OCI-LY3 (cell line): ENCODE data around the gene CNTROB.

Experiments
- EZH2phosphoT487 ChIP-seq: fragments of 200-600 bp; shearing (Covaris generic); IDR thresholded peaks from 2 replicates; pipeline ENCODE4 v1.6.1; 2018; ENCODE audit warnings: antibody characterized with exemption, mixed run types, low read depth
- TF ChIP-seq, protein P1 (sequence below): fragments of 200-600, 300-600 bp; sonication (generic); IDR thresholded peaks from 2 replicates; pipeline ENCODE4 v1.5.1; 2014; ENCODE audit warnings: antibody characterized with exemption, low read length, low read depth

DNA sequence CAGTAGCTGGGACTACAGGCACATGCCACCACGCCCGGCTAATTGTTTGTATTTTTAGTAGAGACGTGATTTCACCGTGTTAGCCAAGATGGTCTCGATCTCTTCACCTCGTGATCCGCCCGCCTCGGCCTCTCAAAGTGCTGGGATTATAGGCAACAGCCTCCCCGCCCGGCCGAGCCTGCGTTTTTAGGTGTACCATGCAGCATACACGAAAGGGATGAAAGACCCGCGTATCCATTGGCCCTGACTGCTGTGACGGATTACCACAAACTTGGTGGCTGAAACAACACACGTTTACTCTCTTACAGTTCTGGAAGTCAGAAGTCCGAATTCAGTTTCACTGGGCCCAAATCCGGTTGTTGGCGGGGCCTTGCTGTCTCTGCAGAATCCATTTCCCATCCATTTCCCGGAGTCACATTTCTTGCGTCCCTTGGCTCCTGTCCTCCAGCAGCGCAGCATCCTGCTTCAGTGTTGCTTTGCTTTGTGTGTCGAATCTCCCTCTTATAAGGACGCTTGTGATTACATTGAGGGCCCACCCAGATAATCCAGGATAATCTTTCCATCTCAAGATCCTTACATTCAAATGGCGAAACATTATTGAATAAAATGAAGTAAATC, 62.1 kb downstream of the CNTROB start:
- TF ChIP-seq, protein P1, sequence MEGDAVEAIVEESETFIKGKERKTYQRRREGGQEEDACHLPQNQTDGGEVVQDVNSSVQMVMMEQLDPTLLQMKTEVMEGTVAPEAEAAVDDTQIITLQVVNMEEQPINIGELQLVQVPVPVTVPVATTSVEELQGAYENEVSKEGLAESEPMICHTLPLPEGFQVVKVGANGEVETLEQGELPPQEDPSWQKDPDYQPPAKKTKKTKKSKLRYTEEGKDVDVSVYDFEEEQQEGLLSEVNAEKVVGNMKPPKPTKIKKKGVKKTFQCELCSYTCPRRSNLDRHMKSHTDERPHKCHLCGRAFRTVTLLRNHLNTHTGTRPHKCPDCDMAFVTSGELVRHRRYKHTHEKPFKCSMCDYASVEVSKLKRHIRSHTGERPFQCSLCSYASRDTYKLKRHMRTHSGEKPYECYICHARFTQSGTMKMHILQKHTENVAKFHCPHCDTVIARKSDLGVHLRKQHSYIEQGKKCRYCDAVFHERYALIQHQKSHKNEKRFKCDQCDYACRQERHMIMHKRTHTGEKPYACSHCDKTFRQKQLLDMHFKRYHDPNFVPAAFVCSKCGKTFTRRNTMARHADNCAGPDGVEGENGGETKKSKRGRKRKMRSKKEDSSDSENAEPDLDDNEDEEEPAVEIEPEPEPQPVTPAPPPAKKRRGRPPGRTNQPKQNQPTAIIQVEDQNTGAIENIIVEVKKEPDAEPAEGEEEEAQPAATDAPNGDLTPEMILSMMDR: no peak
- no peak for TF ChIP-seq EZH2phosphoT487
